Activated naive CD8-positive, alpha-beta T cell treated with anti-CD3 and anti-CD28 coated beads, Interleukin-2, amount 10 ng/mL, durations not matched to agents 7 days and 5 days (primary cell): ENCODE results near the gene LZTS2. TPM values are rescaled to one million over a fixed set of nuclear protein-coding genes. Genes with fewer than 3 reads are reported as not detected.
"Not testable (repeated sequence)": the region's sequence is repeated elsewhere in the genome, so short reads cannot be mapped to it uniquely, and the experiment has no call there.

Experiments
- ATAC-seq: fragments of 150-1000 bp; cut with Tn5 transposase; one replicate; pipeline ENCODE4 v1.10.0; 2021; ENCODE audit warnings: low read depth, moderate library complexity
- POLR2A ChIA-PET: fragments of 350-600 bp; sonication (Branson Sonifier 250); formaldehyde crosslinking; loops from one replicate; lab custom pipeline; 2021; ENCODE audit warnings: antibody characterized with exemption; lab: Charles Lee
- DNase-seq: peaks from one replicate; pipeline ENCODE4 v3.0.0; 2021
- H3K27ac Mint-ChIP-seq: one replicate; pipeline ENCODE4 v1.8.0; 2022; ENCODE audit warnings: mild to moderate bottlenecking, mixed read lengths
- H3K27me3 Mint-ChIP-seq: one replicate; pipeline ENCODE4 v1.8.0; 2022; ENCODE audit warnings: mild to moderate bottlenecking, moderate library complexity, mixed read lengths
- H3K36me3 Mint-ChIP-seq: one replicate; pipeline ENCODE4 v1.8.0; 2021; ENCODE audit warnings: mild to moderate bottlenecking, mixed read lengths
- H3K4me1 Mint-ChIP-seq: one replicate; pipeline ENCODE4 v1.8.0; 2021; ENCODE audit warnings: mixed read lengths
- H3K4me3 Mint-ChIP-seq: one replicate; pipeline ENCODE4 v1.8.0; 2022; ENCODE audit warnings: mild to moderate bottlenecking, moderate library complexity, mixed read lengths
- H3K9me3 Mint-ChIP-seq: one replicate; pipeline ENCODE4 v1.8.0; 2021; ENCODE audit warnings: mixed read lengths
- total RNA-seq, 2 experiments: library from RNA; stranded (reverse); gene quantifications; one replicate each; pipeline ENCODE4 v1.2.3, GENCODE V29; 2021

The LZTS2 gene
- total RNA-seq, 2 experiments from 2014 or later, result 22.0 to 22.4 TPM

- no peak overlapping the region for H3K27ac Mint-ChIP-seq
- POLR2A ChIA-PET, result no interaction called here
- H3K27me3 Mint-ChIP-seq, result peaks cover 5% of the 10 kb centered on the region
- no peak for DNase-seq
- H3K36me3 Mint-ChIP-seq, result no peaks in the 10 kb centered on the region
- peaks cover 4% of the 10 kb centered on the region for H3K4me1 Mint-ChIP-seq
- no peaks in the 10 kb centered on the region for H3K9me3 Mint-ChIP-seq
- no peak for ATAC-seq
- H3K4me3 Mint-ChIP-seq, result no peak overlapping the region
Observed at GRCh38 chr10:100970914-100971811, 28.4 kb upstream of the LZTS2 start.

- ATAC-seq, result no peak
- POLR2A ChIA-PET, result no interaction called here
- Mint-ChIP-seq H3K27me3 (peaks cover 5% of the 10 kb centered on the region), H3K9me3 (no peaks in the 10 kb centered on the region), H3K4me1 (peaks cover 4% of the 10 kb centered on the region), H3K4me3 (no peak overlapping the region), H3K36me3 (no peaks in the 10 kb centered on the region), H3K27ac (no peak overlapping the region)
- DNase-seq, result no peak
Observed at GRCh38 chr10:100972115-100972903, 27.3 kb upstream of the LZTS2 start.

- peaks cover 5% of the 10 kb centered on the region for H3K27me3 Mint-ChIP-seq
- no peaks in the 10 kb centered on the region for H3K9me3 Mint-ChIP-seq
- peaks cover 4% of the 10 kb centered on the region for H3K4me1 Mint-ChIP-seq
- no peaks in the 10 kb centered on the region for H3K36me3 Mint-ChIP-seq
- ATAC-seq, result no peak
- no peak overlapping the region for H3K4me3 Mint-ChIP-seq
- POLR2A ChIA-PET, result interaction anchor here (0.5 kb wide), 1 partner anchor 51 kb away, joined by 3 read pairs; no protein-coding TSS in a partner anchor
- no peak for DNase-seq
- no peak overlapping the region for H3K27ac Mint-ChIP-seq
Observed at GRCh38 chr10:100972904-100973535, 26.6 kb upstream of the LZTS2 start.

- H3K4me1 Mint-ChIP-seq, H3K4me3 Mint-ChIP-seq, H3K27ac Mint-ChIP-seq, POLR2A ChIA-PET, DNase-seq, H3K36me3 Mint-ChIP-seq, ATAC-seq, H3K9me3 Mint-ChIP-seq, H3K27me3 Mint-ChIP-seq: not testable (repeated sequence)
Observed at GRCh38 chr10:100975397-100975796, 24.2 kb upstream of the LZTS2 start.

- Mint-ChIP-seq H3K27me3 (no peaks in the 10 kb centered on the region), H3K27ac (no peak overlapping the region), H3K4me1 (no peaks in the 10 kb centered on the region), H3K9me3 (no peaks in the 10 kb centered on the region), H3K36me3 (no peaks in the 10 kb centered on the region), H3K4me3 (no peak overlapping the region)
- ATAC-seq (no peak), DNase-seq (no peak)
- POLR2A ChIA-PET, result interaction anchor here (0.6 kb wide), 1 partner anchor 15 kb away, joined by 3 read pairs; no protein-coding TSS in a partner anchor
Observed at GRCh38 chr10:100976906-100977305, 22.7 kb upstream of the LZTS2 start.

- POLR2A ChIA-PET, result no interaction called here
- ATAC-seq (no peak), DNase-seq (no peak)
- Mint-ChIP-seq H3K27ac (no peak overlapping the region), H3K9me3 (no peaks in the 10 kb centered on the region), H3K27me3 (no peaks in the 10 kb centered on the region), H3K4me3 (no peak overlapping the region), H3K4me1 (no peaks in the 10 kb centered on the region), H3K36me3 (no peaks in the 10 kb centered on the region)
Observed at GRCh38 chr10:100977436-100977835, 22.2 kb upstream of the LZTS2 start.

- DNase-seq (no peak), ATAC-seq (no peak)
- Mint-ChIP-seq H3K27ac (no peak overlapping the region), H3K27me3 (no peaks in the 10 kb centered on the region), H3K4me1 (no peaks in the 10 kb centered on the region), H3K36me3 (no peaks in the 10 kb centered on the region), H3K9me3 (no peaks in the 10 kb centered on the region), H3K4me3 (no peak overlapping the region)
- POLR2A ChIA-PET, result no interaction called here
Observed at GRCh38 chr10:100978121-100978900, 21.3 kb upstream of the LZTS2 start.

GRCh38 chr10:100978901-100979195, 20.8 kb upstream of the LZTS2 start:
- Mint-ChIP-seq H3K4me1 (no peaks in the 10 kb centered on the region), H3K9me3 (no peaks in the 10 kb centered on the region), H3K36me3 (no peaks in the 10 kb centered on the region), H3K4me3 (no peak overlapping the region), H3K27me3 (no peaks in the 10 kb centered on the region), H3K27ac (no peak overlapping the region)
- ATAC-seq (no peak), DNase-seq (no peak)
- POLR2A ChIA-PET, result no interaction called here

- Mint-ChIP-seq H3K4me3 (no peak overlapping the region), H3K36me3 (no peaks in the 10 kb centered on the region), H3K9me3 (no peaks in the 10 kb centered on the region), H3K27ac (no peak overlapping the region), H3K27me3 (no peaks in the 10 kb centered on the region), H3K4me1 (no peaks in the 10 kb centered on the region)
- POLR2A ChIA-PET, result no interaction called here
- DNase-seq (no peak), ATAC-seq (no peak)
Observed at GRCh38 chr10:100979791-100980272, 19.8 kb upstream of the LZTS2 start.

- Mint-ChIP-seq H3K27me3 (no peaks in the 10 kb centered on the region), H3K9me3 (no peaks in the 10 kb centered on the region), H3K36me3 (no peaks in the 10 kb centered on the region), H3K4me1 (no peaks in the 10 kb centered on the region), H3K27ac (peak overlapping the region; percentile 35), H3K4me3 (no peak overlapping the region)
- no peak for ATAC-seq
- POLR2A ChIA-PET, result no interaction called here
- no peak for DNase-seq
Observed at GRCh38 chr10:100980311-100980710, 19.3 kb upstream of the LZTS2 start.

GRCh38 chr10:100980711-100981110, 18.9 kb upstream of the LZTS2 start:
- H3K9me3 Mint-ChIP-seq, result no peaks in the 10 kb centered on the region
- no peaks in the 10 kb centered on the region for H3K27me3 Mint-ChIP-seq
- H3K4me1 Mint-ChIP-seq, result peaks cover 2% of the 10 kb centered on the region
- ATAC-seq (no peak), DNase-seq (no peak)
- H3K36me3 Mint-ChIP-seq, result no peaks in the 10 kb centered on the region
- POLR2A ChIA-PET, result no interaction called here
- H3K4me3 Mint-ChIP-seq, result no peak overlapping the region
- no peak overlapping the region for H3K27ac Mint-ChIP-seq

- no peak overlapping the region for H3K27ac Mint-ChIP-seq
- peaks cover 4% of the 10 kb centered on the region for H3K4me1 Mint-ChIP-seq
- H3K4me3 Mint-ChIP-seq, result no peak overlapping the region
- no peak for ATAC-seq
- no peak for DNase-seq
- no peaks in the 10 kb centered on the region for H3K9me3 Mint-ChIP-seq
- H3K36me3 Mint-ChIP-seq, result no peaks in the 10 kb centered on the region
- POLR2A ChIA-PET, result no interaction called here
- no peaks in the 10 kb centered on the region for H3K27me3 Mint-ChIP-seq
Observed at GRCh38 chr10:100981178-100981772, 18.3 kb upstream of the LZTS2 start.
